HEK293 (cell line): ENCODE results near the gene ZGPAT.

ENCODE experiments used
- CTCF ChIA-PET: fragments of 350-600 bp; formaldehyde crosslinking; extraction: SDS; loops from one replicate; lab custom pipeline; 2021; ENCODE audit warnings: antibody characterized with exemption; lab: Yijun Ruan, JAX
- POLR2A ChIA-PET: fragments of 300-600 bp; formaldehyde crosslinking; extraction: SDS; loops from one replicate; lab custom pipeline; 2020; ENCODE audit warnings: antibody characterized with exemption, inconsistent platforms; lab: Yijun Ruan, JAX
- H3K27ac ChIP-seq: fragments of 200-500 bp; sonication (Bioruptor generic); 2 replicates; pipeline ENCODE4 v1.5.1; 2014; ENCODE audit warnings: low read depth, low read length, control low read depth, inconsistent platforms; ENCODE audit errors: extremely low read depth
- H3K36me3 ChIP-seq, 2 experiments: fragments of 200-500 bp in 1 of 2; sonication (Bioruptor generic) in 1 of 2; 1 replicate in 1 of 2; 2 replicates in 1 of 2; pipeline ENCODE4 v1.5.1; 2014 to 2017; ENCODE audit warnings: inconsistent platforms in 2 of 2, low read length in 2 of 2; ENCODE audit not compliant: control insufficient read depth in 2 of 2, insufficient read depth in 1 of 2
- H3K4me1 ChIP-seq: fragments of 200-500 bp; sonication (Bioruptor generic); 2 replicates; pipeline ENCODE4 v1.5.1; 2014; ENCODE audit warnings: mild to moderate bottlenecking, low read length, inconsistent platforms; ENCODE audit not compliant: control insufficient read depth, insufficient read depth
- H3K4me3 ChIP-seq: 2 replicates; pipeline ENCODE4 v1.5.1; 2011; ENCODE audit warnings: low read depth, mild to moderate bottlenecking, control low read depth, low read length, moderate library complexity
- H3K9me3 ChIP-seq: fragments of 200-500 bp; sonication (Bioruptor generic); 2 replicates; pipeline ENCODE4 v1.5.1; 2014; ENCODE audit warnings: low read depth, low read length, inconsistent platforms; ENCODE audit not compliant: control insufficient read depth, insufficient read depth
- ATF2 ChIP-seq: fragments of 450-650 bp; formaldehyde crosslinking; IDR thresholded peaks from 2 replicates; pipeline ENCODE4 v1.5.1; 2016; ENCODE audit warnings: missing biosample characterization, missing genetic modification characterization, low read depth
- KLF1 ChIP-seq: fragments of 450-650 bp; formaldehyde crosslinking; IDR thresholded peaks from 2 replicates; pipeline ENCODE4 v1.5.1; 2016; ENCODE audit warnings: missing biosample characterization, missing genetic modification characterization
- PRDM2 ChIP-seq: fragments of 450-650 bp; formaldehyde crosslinking; IDR thresholded peaks from 2 replicates; pipeline ENCODE4 v1.5.1; 2016; ENCODE audit warnings: missing biosample characterization, missing genetic modification characterization, borderline replicate concordance
- SETDB1 ChIP-seq: IDR thresholded peaks from one replicate; pipeline ENCODE4 v1.6.1; 2017; ENCODE audit warnings: mild to moderate bottlenecking, low read length, moderate library complexity, mixed read lengths; ENCODE audit not compliant: insufficient read length
- ZBTB1 ChIP-seq: fragments of 450-650 bp; formaldehyde crosslinking; IDR thresholded peaks from 2 replicates; pipeline ENCODE4 v1.5.1; 2016; ENCODE audit warnings: missing biosample characterization, missing genetic modification characterization
- ZBTB20 ChIP-seq: fragments of 450-650 bp; formaldehyde crosslinking; IDR thresholded peaks from 2 replicates; pipeline ENCODE4 v1.5.1; 2016; ENCODE audit warnings: missing biosample characterization, missing genetic modification characterization
- ZNF121 ChIP-seq: fragments of 450-650 bp; formaldehyde crosslinking; IDR thresholded peaks from 2 replicates; pipeline ENCODE4 v1.5.1; 2016; ENCODE audit warnings: missing biosample characterization, missing genetic modification characterization
- ZNF184 ChIP-seq: fragments of 450-650 bp; IDR thresholded peaks from 2 replicates; pipeline ENCODE4 v1.5.1; 2018; ENCODE audit warnings: missing biosample characterization, mild to moderate bottlenecking, missing genetic modification characterization
- ZNF280D ChIP-seq: fragments of 450-650 bp; formaldehyde crosslinking; IDR thresholded peaks from 2 replicates; pipeline ENCODE4 v1.5.1; 2016; ENCODE audit warnings: missing biosample characterization, missing genetic modification characterization
- ZNF302 ChIP-seq: fragments of 450-650 bp; formaldehyde crosslinking; IDR thresholded peaks from 2 replicates; pipeline ENCODE4 v1.5.1; 2016; ENCODE audit warnings: missing biosample characterization, missing genetic modification characterization, low read depth
- ZNF324 ChIP-seq: fragments of 450-650 bp; formaldehyde crosslinking; IDR thresholded peaks from 2 replicates; pipeline ENCODE4 v1.5.1; 2016; ENCODE audit warnings: missing biosample characterization, missing genetic modification characterization
- ZNF404 ChIP-seq: fragments of 450-650 bp; formaldehyde crosslinking; IDR thresholded peaks from 2 replicates; pipeline ENCODE4 v1.5.1; 2017; ENCODE audit warnings: missing biosample characterization, missing genetic modification characterization
- ZNF549 ChIP-seq: fragments of 450-650 bp; IDR thresholded peaks from 2 replicates; pipeline ENCODE4 v1.5.1; 2018; ENCODE audit warnings: missing biosample characterization, missing genetic modification characterization, mild to moderate bottlenecking, inconsistent platforms, moderate library complexity
- ZNF645 ChIP-seq: fragments of 450-650 bp; formaldehyde crosslinking; IDR thresholded peaks from 2 replicates; pipeline ENCODE4; 2016; ENCODE audit warnings: missing biosample characterization, missing genetic modification characterization
- ZNF777 ChIP-seq: fragments of 450-650 bp; formaldehyde crosslinking; IDR thresholded peaks from 2 replicates; pipeline ENCODE4 v1.5.1; 2017; ENCODE audit warnings: missing biosample characterization, missing genetic modification characterization, borderline replicate concordance

Gene ZGPAT

GRCh38 chr20:63711085-63711645, 3.3 kb downstream of the ZGPAT start (continued):
- TF ChIP-seq PRDM2 (tag by site-specific recombination) (no peak), ZNF184 (tag by site-specific recombination) (no peak), ATF2 (tag by site-specific recombination) (no peak), ZNF404 (tag by site-specific recombination) (no peak), ZBTB1 (tag by site-specific recombination) (no peak), KLF1 (tag by site-specific recombination) (no peak), ZNF645 (tag by site-specific recombination) (no peak), ZNF121 (tag by site-specific recombination) (no peak), ZNF549 (tag by site-specific recombination) (no peak), ZNF302 (no peak), ZNF324 (tag by site-specific recombination) (no peak), ZBTB20 (tag by site-specific recombination) (no peak)

GRCh38 chr20:63712191-63712590, 4.4 kb downstream of the ZGPAT start:
- Histone ChIP-seq H3K36me3 (peaks cover 47 to 70% of the 10 kb centered on the region in 2 experiments), H3K27ac (no peak overlapping the region), H3K4me3 (no peak overlapping the region), H3K4me1 (0 out of 2 replicates have a peak, but pooled peaks cover 3% of the 10 kb centered on the region), H3K9me3 (no peaks in the 10 kb centered on the region)
- ChIA-PET CTCF (interaction anchor here (0.7 kb wide), 1 partner anchor 298 kb away, joined by 5 read pairs; no protein-coding TSS in a partner anchor), POLR2A (no interaction called here)
- peak; percentile 88 for TF ChIP-seq ZNF280D (tag by site-specific recombination)
- peak; percentile 15 for TF ChIP-seq SETDB1
- TF ChIP-seq ZNF777 (tag by site-specific recombination): no peak
